ENCODE measurements around the gene TEX51.

DNA sequence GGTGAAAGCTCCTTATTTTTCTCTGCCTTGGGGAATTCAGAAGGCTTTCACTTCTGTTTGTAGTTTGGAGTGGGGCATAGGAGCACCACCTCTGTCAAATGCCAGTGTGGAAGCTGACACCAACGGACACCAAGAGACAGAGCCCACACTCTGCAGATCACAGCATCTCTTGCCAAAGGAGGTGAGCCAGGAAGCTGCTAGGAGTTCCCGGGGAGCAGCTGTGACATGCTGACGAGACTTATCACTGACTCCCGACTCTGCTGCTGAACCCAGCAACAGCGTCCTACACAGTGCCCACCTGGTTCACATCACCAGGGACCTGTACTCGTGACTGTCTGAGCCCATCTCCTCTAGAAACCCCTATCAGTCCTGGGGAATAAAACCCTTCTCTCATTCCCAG lies 8.1 kb downstream of the TEX51 start:
- TF ChIP-seq, protein P1, sequence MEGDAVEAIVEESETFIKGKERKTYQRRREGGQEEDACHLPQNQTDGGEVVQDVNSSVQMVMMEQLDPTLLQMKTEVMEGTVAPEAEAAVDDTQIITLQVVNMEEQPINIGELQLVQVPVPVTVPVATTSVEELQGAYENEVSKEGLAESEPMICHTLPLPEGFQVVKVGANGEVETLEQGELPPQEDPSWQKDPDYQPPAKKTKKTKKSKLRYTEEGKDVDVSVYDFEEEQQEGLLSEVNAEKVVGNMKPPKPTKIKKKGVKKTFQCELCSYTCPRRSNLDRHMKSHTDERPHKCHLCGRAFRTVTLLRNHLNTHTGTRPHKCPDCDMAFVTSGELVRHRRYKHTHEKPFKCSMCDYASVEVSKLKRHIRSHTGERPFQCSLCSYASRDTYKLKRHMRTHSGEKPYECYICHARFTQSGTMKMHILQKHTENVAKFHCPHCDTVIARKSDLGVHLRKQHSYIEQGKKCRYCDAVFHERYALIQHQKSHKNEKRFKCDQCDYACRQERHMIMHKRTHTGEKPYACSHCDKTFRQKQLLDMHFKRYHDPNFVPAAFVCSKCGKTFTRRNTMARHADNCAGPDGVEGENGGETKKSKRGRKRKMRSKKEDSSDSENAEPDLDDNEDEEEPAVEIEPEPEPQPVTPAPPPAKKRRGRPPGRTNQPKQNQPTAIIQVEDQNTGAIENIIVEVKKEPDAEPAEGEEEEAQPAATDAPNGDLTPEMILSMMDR (IDR thresholded peaks at IDR 0.05; ENCODE audit: poor library complexity, severe bottlenecking), result no peak
- no peak for TF ChIP-seq EP300 (conservative IDR thresholded peaks at IDR 0.05; ENCODE audit: poor library complexity, severe bottlenecking)
